ENCODE results near the gene IFT81.
"Not testable (repeated sequence)": the region's sequence is repeated elsewhere in the genome, so short reads cannot be mapped to it uniquely, and the experiment has no call there.

IFT81 gene

GRCh38 chr12:110252716-110253115 lies 128.6 kb downstream of the IFT81 start:
- Histone ChIP-seq H3K36me3 (ENCODE audit: insufficient read depth, low read length) (peaks cover 9% of the 10 kb centered on the region), H3K9me3 (ENCODE audit: low read length) (no peaks in the 10 kb centered on the region), H2AFZ (ENCODE audit: low read depth, low read length) (no peak overlapping the region), H3K27me3 (ENCODE audit: insufficient read depth, low read length) (no peaks in the 10 kb centered on the region), H3K4me1 (ENCODE audit: insufficient read depth, low read length) (peaks cover 3% of the 10 kb centered on the region), H3K4me3 (ENCODE audit: low read length) (no peak overlapping the region)

GRCh38 chr12:110253176-110253575 lies 129.0 kb downstream of the IFT81 start:
- H3K4me1 ChIP-seq (ENCODE audit: insufficient read depth, low read length), result peaks cover 3% of the 10 kb centered on the region
- H3K27me3 ChIP-seq (ENCODE audit: insufficient read depth, low read length), result no peaks in the 10 kb centered on the region
- no peaks in the 10 kb centered on the region for H3K9me3 ChIP-seq (ENCODE audit: low read length)
- peaks cover 6% of the 10 kb centered on the region for H3K36me3 ChIP-seq (ENCODE audit: insufficient read depth, low read length)
- H3K4me3 ChIP-seq (ENCODE audit: low read length), result no peak overlapping the region
- H2AFZ ChIP-seq (ENCODE audit: low read depth, low read length), result no peak overlapping the region

- H2AFZ ChIP-seq (ENCODE audit: low read depth, low read length), result no peak overlapping the region
- H3K4me1 ChIP-seq (ENCODE audit: insufficient read depth, low read length), result peaks cover 3% of the 10 kb centered on the region
- no peaks in the 10 kb centered on the region for H3K36me3 ChIP-seq (ENCODE audit: insufficient read depth, low read length)
- no peaks in the 10 kb centered on the region for H3K9me3 ChIP-seq (ENCODE audit: low read length)
- H3K4me3 ChIP-seq (ENCODE audit: low read length), result no peak overlapping the region
- no peaks in the 10 kb centered on the region for H3K27me3 ChIP-seq (ENCODE audit: insufficient read depth, low read length)
These were observed 130.9 kb downstream of the IFT81 start for GRCh38 chr12:110254971-110255540.

- not testable (repeated sequence) for H2AFZ ChIP-seq (ENCODE audit: low read depth, low read length); H3K4me3 ChIP-seq (ENCODE audit: low read length); H3K9me3 ChIP-seq (ENCODE audit: low read length); H3K36me3 ChIP-seq (ENCODE audit: insufficient read depth, low read length); H3K27me3 ChIP-seq (ENCODE audit: insufficient read depth, low read length); H3K4me1 ChIP-seq (ENCODE audit: insufficient read depth, low read length)
These were observed 131.8 kb downstream of the IFT81 start for GRCh38 chr12:110255890-110256456.

GRCh38 chr12:110256780-110257431 lies 132.7 kb downstream of the IFT81 start:
- Histone ChIP-seq H3K4me1 (ENCODE audit: insufficient read depth, low read length) (peaks cover 3% of the 10 kb centered on the region), H3K36me3 (ENCODE audit: insufficient read depth, low read length) (no peaks in the 10 kb centered on the region), H3K4me3 (ENCODE audit: low read length) (no peak overlapping the region), H3K27me3 (ENCODE audit: insufficient read depth, low read length) (no peaks in the 10 kb centered on the region), H2AFZ (ENCODE audit: low read depth, low read length) (no peak overlapping the region), H3K9me3 (ENCODE audit: low read length) (no peaks in the 10 kb centered on the region)

GRCh38 chr12:110258466-110258865 lies 134.3 kb downstream of the IFT81 start:
- Histone ChIP-seq H3K4me3 (ENCODE audit: low read length) (no peak overlapping the region), H3K36me3 (ENCODE audit: insufficient read depth, low read length) (no peaks in the 10 kb centered on the region), H3K9me3 (ENCODE audit: low read length) (no peaks in the 10 kb centered on the region), H3K4me1 (ENCODE audit: insufficient read depth, low read length) (no peaks in the 10 kb centered on the region), H3K27me3 (ENCODE audit: insufficient read depth, low read length) (no peaks in the 10 kb centered on the region), H2AFZ (ENCODE audit: low read depth, low read length) (no peak overlapping the region)

GRCh38 chr12:110262442-110263388 lies 138.6 kb downstream of the IFT81 start:
- Histone ChIP-seq H3K27me3 (ENCODE audit: insufficient read depth, low read length) (no peaks in the 10 kb centered on the region), H3K9me3 (ENCODE audit: low read length) (no peaks in the 10 kb centered on the region), H3K36me3 (ENCODE audit: insufficient read depth, low read length) (no peaks in the 10 kb centered on the region), H2AFZ (ENCODE audit: low read depth, low read length) (no peak overlapping the region), H3K4me1 (ENCODE audit: insufficient read depth, low read length) (no peaks in the 10 kb centered on the region), H3K4me3 (ENCODE audit: low read length) (no peak overlapping the region)

GRCh38 chr12:110266381-110266960 lies 142.3 kb downstream of the IFT81 start:
- Histone ChIP-seq H3K36me3 (ENCODE audit: insufficient read depth, low read length) (no peaks in the 10 kb centered on the region), H3K4me3 (ENCODE audit: low read length) (no peak overlapping the region), H2AFZ (ENCODE audit: low read depth, low read length) (no peak overlapping the region), H3K9me3 (ENCODE audit: low read length) (no peaks in the 10 kb centered on the region), H3K27me3 (ENCODE audit: insufficient read depth, low read length) (no peaks in the 10 kb centered on the region), H3K4me1 (ENCODE audit: insufficient read depth, low read length) (peaks cover 11% of the 10 kb centered on the region)

GRCh38 chr12:110266980-110267620 lies 142.9 kb downstream of the IFT81 start:
- H2AFZ ChIP-seq (ENCODE audit: low read depth, low read length), result no peak overlapping the region
- peaks cover 11% of the 10 kb centered on the region for H3K4me1 ChIP-seq (ENCODE audit: insufficient read depth, low read length)
- no peak overlapping the region for H3K4me3 ChIP-seq (ENCODE audit: low read length)
- no peaks in the 10 kb centered on the region for H3K36me3 ChIP-seq (ENCODE audit: insufficient read depth, low read length)
- H3K27me3 ChIP-seq (ENCODE audit: insufficient read depth, low read length), result no peaks in the 10 kb centered on the region
- no peaks in the 10 kb centered on the region for H3K9me3 ChIP-seq (ENCODE audit: low read length)

All from neuron (in vitro differentiated cells).